NCI-H1105 treated with DMSO at 0.1 percent for 48 hours (cell line): ENCODE measurements around the gene MRPL43.
"Not testable (repeated sequence)": the region's sequence is repeated elsewhere in the genome, so short reads cannot be mapped to it uniquely, and the experiment has no call there.

Source experiments
- DNase-seq: peaks from one replicate; lab custom pipeline; 2025; lab: John Stamatoyannopoulos, UW

MRPL43 gene

GRCh38 chr10:100982916-100983830, 4.1 kb downstream of the MRPL43 start:
- no peak for DNase-seq

DNA sequence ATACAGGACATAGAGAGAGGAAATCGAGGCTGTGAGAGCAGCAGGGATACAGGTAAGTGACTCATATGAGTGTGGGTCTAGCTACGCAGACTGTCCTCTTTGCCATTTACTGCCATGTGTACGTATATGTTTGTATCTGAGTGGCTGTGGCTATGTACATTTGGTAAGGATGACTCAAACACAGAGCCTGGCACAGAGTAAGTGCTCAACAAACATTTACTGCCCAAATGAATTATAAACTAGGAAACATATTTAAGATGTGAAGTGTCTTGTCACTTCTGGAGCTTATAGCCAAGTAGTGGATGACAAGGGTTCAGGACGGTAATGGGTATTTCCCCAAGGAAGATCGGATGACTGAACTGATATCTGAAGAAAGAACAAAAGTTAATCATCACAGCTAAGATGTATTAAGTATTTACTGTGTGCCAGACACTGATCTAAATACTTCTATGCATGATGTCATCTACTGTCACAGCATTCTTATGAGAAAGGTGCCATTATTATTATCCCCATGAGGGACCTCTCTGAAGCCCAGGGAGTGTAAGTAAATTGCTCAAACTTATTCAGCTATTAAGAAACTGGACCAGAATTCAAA, 6.0 kb downstream of the MRPL43 start:
- DNase-seq, result no peak

GRCh38 chr10:100980711-100981110, 6.6 kb downstream of the MRPL43 start:
- no peak for DNase-seq

- DNase-seq, result no peak
Observed at GRCh38 chr10:100980311-100980710, 7.0 kb downstream of the MRPL43 start.

DNA sequence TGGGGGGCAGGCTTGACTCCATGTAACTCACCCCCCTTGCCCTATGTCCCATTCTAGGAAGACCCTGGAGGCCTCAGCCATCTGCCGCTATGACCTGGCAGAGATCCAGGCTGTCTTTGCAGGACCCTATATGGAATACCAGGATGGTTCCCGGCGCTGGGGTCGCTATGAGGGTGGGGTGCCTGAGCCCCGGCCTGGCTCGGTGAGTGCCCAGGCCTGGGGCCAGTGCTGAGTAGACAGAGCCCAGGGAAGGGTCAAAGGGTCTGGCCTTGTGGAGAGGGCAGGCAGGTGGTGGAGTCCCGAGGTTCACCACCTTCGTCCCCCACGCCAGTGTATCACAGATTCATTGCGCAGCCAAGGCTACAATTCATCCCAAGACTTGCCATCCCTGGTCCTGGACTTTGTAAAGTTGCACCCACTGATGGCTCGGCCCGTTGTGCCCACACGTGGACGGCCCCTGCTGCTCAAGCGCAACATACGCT, 7.5 kb downstream of the MRPL43 start:
- DNase-seq, result no peak

GRCh38 chr10:100978901-100979195, 8.4 kb downstream of the MRPL43 start:
- DNase-seq, result no peak

GRCh38 chr10:100978121-100978900, 9.0 kb downstream of the MRPL43 start:
- no peak for DNase-seq

- no peak for DNase-seq
Observed at GRCh38 chr10:100977436-100977835, 9.9 kb downstream of the MRPL43 start.

- no peak for DNase-seq
Observed at GRCh38 chr10:100976906-100977305, 10.4 kb downstream of the MRPL43 start.

DNA sequence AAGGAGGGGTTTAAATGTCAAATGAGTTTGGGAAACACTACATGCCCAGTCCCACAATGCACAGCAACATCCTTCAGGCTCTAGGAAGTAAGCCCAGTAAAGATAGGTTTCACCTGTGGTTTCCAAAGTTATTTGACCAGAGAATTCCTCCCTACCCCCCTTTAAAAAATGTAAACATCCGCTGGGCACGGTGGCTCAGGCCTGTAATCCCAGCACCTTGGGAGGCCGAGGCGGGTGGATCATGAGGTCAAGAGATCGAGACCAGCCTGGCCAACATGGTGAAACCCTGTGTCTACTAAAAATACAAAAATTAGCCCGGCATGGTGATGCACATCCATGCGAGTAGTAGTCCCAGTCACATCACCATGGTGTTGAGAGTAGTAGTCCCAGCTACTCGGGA, 11.9 kb downstream of the MRPL43 start:
- not testable (repeated sequence) for DNase-seq

DNA sequence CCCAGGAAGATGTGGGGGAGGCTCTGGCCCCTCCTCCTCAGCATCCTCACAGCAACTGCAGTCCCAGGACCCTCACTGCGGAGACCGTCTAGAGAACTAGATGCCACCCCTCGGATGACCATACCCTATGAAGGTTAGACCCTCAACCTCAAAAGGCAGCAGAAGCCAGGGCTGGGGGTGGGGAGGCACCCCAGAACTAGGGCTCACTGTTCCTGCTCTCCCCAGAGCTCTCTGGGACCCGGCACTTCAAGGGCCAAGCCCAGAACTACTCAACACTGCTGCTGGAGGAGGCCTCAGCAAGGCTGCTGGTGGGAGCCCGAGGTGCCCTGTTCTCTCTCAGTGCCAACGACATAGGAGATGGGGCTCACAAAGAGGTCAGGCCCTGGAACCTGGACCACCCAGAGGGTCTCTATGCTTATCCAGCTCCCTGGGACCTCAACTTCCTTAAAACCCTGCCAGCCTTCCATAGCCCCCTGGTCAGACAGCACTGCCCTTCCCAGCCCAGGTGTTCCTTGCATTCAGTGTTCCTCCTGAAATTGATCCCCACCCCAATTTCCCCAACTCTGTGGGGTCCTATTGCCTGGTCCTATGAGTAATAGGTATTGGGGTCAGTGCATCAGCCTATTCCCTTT, 14.3 kb downstream of the MRPL43 start:
- DNase-seq, result no peak

GRCh38 chr10:100972115-100972903, 15.0 kb downstream of the MRPL43 start:
- no peak for DNase-seq

- DNase-seq, result no peak
Observed at GRCh38 chr10:100970914-100971811, 16.1 kb downstream of the MRPL43 start.

DNA sequence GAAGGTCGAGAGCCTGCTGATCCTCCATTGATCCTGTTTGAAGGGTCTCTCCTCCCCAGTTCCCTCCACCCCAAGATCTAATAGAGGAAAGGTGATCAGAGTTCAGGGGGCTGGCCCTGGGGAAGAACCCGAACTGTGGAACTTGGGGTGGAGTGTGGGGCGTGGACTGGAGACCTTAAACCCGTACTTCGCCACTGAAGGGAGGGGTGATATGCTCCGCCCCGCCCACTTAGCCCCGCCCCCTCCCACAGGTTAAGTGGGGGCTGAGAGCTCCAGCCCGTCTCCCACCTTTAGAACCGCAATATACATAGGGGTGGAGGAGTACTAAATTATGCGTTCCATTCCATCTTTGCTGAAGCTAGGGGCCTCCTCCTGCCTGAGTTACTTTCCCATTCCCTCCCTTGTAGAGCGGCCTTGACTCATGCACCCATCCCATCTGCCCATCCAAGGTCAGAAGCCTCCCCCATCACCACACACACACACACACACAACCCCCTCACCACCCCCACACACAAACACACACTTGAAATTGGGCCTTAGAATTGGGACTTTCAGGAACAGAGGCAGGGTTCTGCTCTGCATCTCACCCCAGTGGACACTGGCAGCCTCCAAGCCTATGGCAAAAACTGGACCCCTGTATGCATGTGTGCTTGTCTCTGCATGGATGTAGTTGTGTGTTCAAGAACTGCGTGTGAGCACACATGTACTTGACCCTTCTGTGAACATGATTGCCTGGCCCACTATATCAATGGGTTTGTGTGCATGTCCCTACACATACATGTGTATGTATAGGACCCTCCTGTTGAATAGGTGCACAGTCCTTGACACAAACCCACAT, 17.0 kb downstream of the MRPL43 start:
- DNase-seq, result peak; percentile 6

GRCh38 chr10:100969187-100970075, 17.9 kb downstream of the MRPL43 start, which contains the start of gene SEMA4G:
TSS of gene SEMA4G (plus strand) at chr10:100969504. CDS start at chr10:100972913, 3,409 bp downstream.
- DNase-seq, result peak; percentile 16

DNA sequence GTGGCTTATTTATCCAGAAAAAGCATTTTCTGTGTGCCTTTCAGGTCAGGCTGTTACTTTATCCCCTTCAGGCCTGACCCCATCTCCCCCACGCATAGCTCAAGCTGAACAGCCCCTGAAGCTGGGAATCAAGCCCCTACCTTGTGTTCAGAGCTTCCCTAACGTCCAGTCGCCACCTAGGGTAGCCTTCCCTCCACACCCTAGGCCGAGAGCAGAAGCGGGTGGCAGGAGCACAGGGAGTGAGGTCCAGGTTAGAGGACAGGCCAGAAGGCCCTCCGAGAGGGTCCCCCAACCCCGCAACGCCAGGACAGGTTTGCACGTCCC, 18.5 kb downstream of the MRPL43 start:
- DNase-seq, result no peak

GRCh38 chr10:100968062-100968736, 19.1 kb downstream of the MRPL43 start:
- no peak for DNase-seq

- DNase-seq, result no peak
Observed at GRCh38 chr10:100967332-100967731, 20.0 kb downstream of the MRPL43 start.
